Stomach (tissue), 4 donors: ENCODE data around the gene ADNP.

Source experiments
- EP300 ChIP-seq: sonication (generic); formaldehyde crosslinking; IDR thresholded peaks from one replicate; pipeline ENCODE4 v1.6.1; 2017; ENCODE audit warnings: antibody characterized with exemption
- POLR2AphosphoS5 ChIP-seq, 3 donors: sonication (generic); formaldehyde crosslinking; IDR thresholded peaks; one replicate each; pipeline ENCODE4 v1.6.1; 2016; ENCODE audit warnings: antibody characterized with exemption in 3 of 3
- TF ChIP-seq, protein P1 (sequence below), 7 experiments: fragments of 450-650 bp in 4 of 7; fragments of 200-600 bp in 3 of 7; sonication (generic) in 3 of 7; IDR thresholded peaks; one replicate each; pipeline ENCODE4 v1.5.1; 2016 to 2019; ENCODE audit warnings: antibody characterized with exemption in 7 of 7, control low read depth in 2 of 7, mild to moderate bottlenecking in 1 of 7

DNA sequence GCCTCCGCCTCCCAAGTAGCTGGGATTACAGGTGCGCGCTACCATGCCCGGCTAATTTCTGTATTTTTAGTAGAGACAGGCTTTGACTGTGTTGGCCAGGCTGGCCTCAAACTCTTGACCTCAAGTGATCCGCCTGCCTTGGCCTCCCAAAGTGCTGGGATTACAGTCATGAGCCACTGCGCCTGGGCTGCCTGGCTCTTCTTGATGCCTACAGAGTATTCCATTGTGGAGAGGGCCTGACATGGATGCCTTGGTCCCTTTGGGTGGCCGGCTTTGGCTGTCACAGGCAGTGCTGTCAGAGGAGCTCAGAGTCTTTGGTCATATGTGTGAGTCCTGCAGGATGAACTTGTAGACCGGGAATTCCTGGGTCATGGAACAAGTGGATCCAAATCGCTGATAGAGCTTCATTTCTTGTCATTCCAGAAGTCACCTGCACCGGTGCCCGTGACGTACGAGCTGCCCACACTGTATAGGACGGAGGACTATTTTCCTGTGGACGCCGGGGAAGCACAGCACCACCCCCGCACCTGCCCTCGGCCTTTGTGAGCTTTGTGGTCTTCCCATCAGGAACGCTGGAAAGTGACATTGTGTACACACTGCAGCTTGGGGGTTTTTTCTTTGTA lies 55.1 kb downstream of the ADNP start:
- TF ChIP-seq POLR2AphosphoS5 (IDR thresholded peaks at IDR 0.05) (no peak), EP300 (no peak)
- TF ChIP-seq, protein P1, sequence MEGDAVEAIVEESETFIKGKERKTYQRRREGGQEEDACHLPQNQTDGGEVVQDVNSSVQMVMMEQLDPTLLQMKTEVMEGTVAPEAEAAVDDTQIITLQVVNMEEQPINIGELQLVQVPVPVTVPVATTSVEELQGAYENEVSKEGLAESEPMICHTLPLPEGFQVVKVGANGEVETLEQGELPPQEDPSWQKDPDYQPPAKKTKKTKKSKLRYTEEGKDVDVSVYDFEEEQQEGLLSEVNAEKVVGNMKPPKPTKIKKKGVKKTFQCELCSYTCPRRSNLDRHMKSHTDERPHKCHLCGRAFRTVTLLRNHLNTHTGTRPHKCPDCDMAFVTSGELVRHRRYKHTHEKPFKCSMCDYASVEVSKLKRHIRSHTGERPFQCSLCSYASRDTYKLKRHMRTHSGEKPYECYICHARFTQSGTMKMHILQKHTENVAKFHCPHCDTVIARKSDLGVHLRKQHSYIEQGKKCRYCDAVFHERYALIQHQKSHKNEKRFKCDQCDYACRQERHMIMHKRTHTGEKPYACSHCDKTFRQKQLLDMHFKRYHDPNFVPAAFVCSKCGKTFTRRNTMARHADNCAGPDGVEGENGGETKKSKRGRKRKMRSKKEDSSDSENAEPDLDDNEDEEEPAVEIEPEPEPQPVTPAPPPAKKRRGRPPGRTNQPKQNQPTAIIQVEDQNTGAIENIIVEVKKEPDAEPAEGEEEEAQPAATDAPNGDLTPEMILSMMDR (IDR thresholded peaks at IDR 0.05): no peak
